ENCODE results near the gene DCAF16. TPM values are rescaled to one million over a fixed set of nuclear protein-coding genes. Genes with fewer than 3 reads are reported as not detected.

DCAF16 gene
- total and polyA plus RNA-seq, 3 donors from 2014 or later, result 30.5 to 48.0 (median 42.6) TPM

- Histone ChIP-seq H3K27ac (no peak overlapping the region), H3K4me1 (no peaks in the 10 kb centered on the region), H3K36me3 (ENCODE audit: low read depth, missing control alignments) (no peaks in the 10 kb centered on the region), H3K4me3 (no peak overlapping the region), H3K9me3 (no peaks in the 10 kb centered on the region), H3K27me3 (no peaks in the 10 kb centered on the region)
- intact Hi-C loops (cut with DNase I; ENCODE audit: low total_unique reads), result no loop called here
- WGBS, 2 donors, result 63 to 70% methylated on average over 1 of the region's 1 CpG
- DNase-seq, result no peak
- no peak for TF ChIP-seq CTCF (IDR thresholded peaks at IDR 0.05)
- no peak for TF ChIP-seq POLR2A (IDR thresholded peaks at IDR 0.05)
These were observed 52.9 kb downstream of the DCAF16 start for GRCh38 chr4:17757621-17758020.

- no peak overlapping the region for H3K27ac ChIP-seq
- H3K36me3 ChIP-seq (ENCODE audit: low read depth, missing control alignments), result no peaks in the 10 kb centered on the region
- WGBS, 2 donors, result 94 to 95% methylated on average over 2 of the region's 2 CpGs
- no peaks in the 10 kb centered on the region for H3K4me1 ChIP-seq
- intact Hi-C loops (cut with DNase I; ENCODE audit: low total_unique reads), result no loop called here
- no peak for DNase-seq
- TF ChIP-seq CTCF (IDR thresholded peaks at IDR 0.05), result no peak
- no peak for TF ChIP-seq POLR2A (IDR thresholded peaks at IDR 0.05)
- no peaks in the 10 kb centered on the region for H3K9me3 ChIP-seq
- H3K27me3 ChIP-seq, result no peaks in the 10 kb centered on the region
- no peak overlapping the region for H3K4me3 ChIP-seq
These were observed 56.9 kb downstream of the DCAF16 start for GRCh38 chr4:17753646-17754045.

Other genes with a start within 250 kb of the DCAF16 start
- 100 to 1,000 TPM in 1 of 2 donors, 10 to 100 TPM in 1; 98.9 to 100 TPM for gene LAP3, start 233.6 kb downstream of the DCAF16 start, total RNA-seq
- 108 TPM for gene LAP3, start 233.6 kb downstream of the DCAF16 start, polyA plus RNA-seq (ENCODE audit: insufficient read depth, low read depth, low replicate concordance)
- 10 to 100 TPM; 22.8 to 27.3 TPM for gene MED28, start 196.1 kb downstream of the DCAF16 start, total RNA-seq
- gene MED28, start 196.1 kb downstream of the DCAF16 start, polyA plus RNA-seq (ENCODE audit: insufficient read depth, low read depth, low replicate concordance), result 51.7 TPM
- gene FAM184B, start 29.1 kb downstream of the DCAF16 start, total RNA-seq, result under 1 TPM; 0.08 to 0.19 TPM
- 0.26 TPM for gene FAM184B, start 29.1 kb downstream of the DCAF16 start, polyA plus RNA-seq (ENCODE audit: insufficient read depth, low read depth, low replicate concordance)
- 10 to 100 TPM in 1 of 2 donors, 1 to 10 TPM in 1; 7.6 to 13.3 TPM for gene NCAPG, start 222 bp upstream of the DCAF16 start, total RNA-seq
- gene NCAPG, start 222 bp upstream of the DCAF16 start, polyA plus RNA-seq (ENCODE audit: insufficient read depth, low read depth, low replicate concordance), result 12.5 TPM
- 10 to 100 TPM; 37.6 to 43.7 TPM for gene LCORL, start 211.0 kb upstream of the DCAF16 start, total RNA-seq
- 9.7 TPM for gene LCORL, start 211.0 kb upstream of the DCAF16 start, polyA plus RNA-seq (ENCODE audit: insufficient read depth, low read depth, low replicate concordance)

All from testis (tissue), 3 donors.